Measurements from ENCODE around the gene ANAPC5. TPM values are rescaled to one million over a fixed set of nuclear protein-coding genes. Genes with fewer than 3 reads are reported as not detected.
"Not testable (repeated sequence)": the region's sequence is repeated elsewhere in the genome, so short reads cannot be mapped to it uniquely, and the experiment has no call there.

The ANAPC5 gene
- total and polyA plus RNA-seq, 2 donors from 2014 or later: 84.3 to 85.1 TPM

DNA sequence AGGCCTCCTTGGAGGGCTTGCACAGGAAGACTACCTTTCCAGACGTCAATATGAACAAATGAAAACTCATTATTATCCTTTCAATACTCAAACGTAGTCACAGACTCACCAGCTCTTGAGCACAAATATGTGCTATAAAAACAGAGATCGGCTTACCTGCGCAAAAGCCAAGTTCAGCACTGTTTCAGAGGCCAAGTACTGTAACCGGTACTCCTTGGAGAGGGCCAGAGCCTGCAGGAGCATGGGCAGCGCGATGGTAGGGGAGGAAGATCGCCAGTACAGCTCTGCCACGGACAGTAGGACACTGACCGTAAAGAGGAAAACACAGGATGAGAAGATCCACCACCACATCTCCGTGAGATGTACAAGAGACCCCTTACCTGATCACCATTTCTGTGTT lies 34.1 kb downstream of the ANAPC5 start:
- no peak for FAIRE-seq
- Histone ChIP-seq H3K4me1 (ENCODE audit: control insufficient read depth in 2 of 3, insufficient read depth in 2 of 3, low read depth in 1 of 3, low read length in 3 of 3) (no peaks in the 10 kb centered on the region), H3K9me3 (ENCODE audit: control insufficient read depth in 2 of 3, insufficient read depth in 1 of 3, low read length in 3 of 3) (no peaks in the 10 kb centered on the region), H3K4me3 (ENCODE audit: low read length in 3 of 3) (no peak overlapping the region), H3K27me3 (ENCODE audit: control insufficient read depth, insufficient read depth, low read length) (no peaks in the 10 kb centered on the region), H3K27ac (ENCODE audit: low read depth in 2 of 2, low read length in 2 of 2) (no peak overlapping the region), H3K9ac (ENCODE audit: low read length in 3 of 3) (no peak overlapping the region), H3K36me3 (ENCODE audit: control insufficient read depth in 2 of 3, insufficient read depth in 3 of 3, low read length in 3 of 3) (peaks cover 2 to 19% (median 10%) of the 10 kb centered on the region in 3 donors)
- TF ChIP-seq, protein P1, sequence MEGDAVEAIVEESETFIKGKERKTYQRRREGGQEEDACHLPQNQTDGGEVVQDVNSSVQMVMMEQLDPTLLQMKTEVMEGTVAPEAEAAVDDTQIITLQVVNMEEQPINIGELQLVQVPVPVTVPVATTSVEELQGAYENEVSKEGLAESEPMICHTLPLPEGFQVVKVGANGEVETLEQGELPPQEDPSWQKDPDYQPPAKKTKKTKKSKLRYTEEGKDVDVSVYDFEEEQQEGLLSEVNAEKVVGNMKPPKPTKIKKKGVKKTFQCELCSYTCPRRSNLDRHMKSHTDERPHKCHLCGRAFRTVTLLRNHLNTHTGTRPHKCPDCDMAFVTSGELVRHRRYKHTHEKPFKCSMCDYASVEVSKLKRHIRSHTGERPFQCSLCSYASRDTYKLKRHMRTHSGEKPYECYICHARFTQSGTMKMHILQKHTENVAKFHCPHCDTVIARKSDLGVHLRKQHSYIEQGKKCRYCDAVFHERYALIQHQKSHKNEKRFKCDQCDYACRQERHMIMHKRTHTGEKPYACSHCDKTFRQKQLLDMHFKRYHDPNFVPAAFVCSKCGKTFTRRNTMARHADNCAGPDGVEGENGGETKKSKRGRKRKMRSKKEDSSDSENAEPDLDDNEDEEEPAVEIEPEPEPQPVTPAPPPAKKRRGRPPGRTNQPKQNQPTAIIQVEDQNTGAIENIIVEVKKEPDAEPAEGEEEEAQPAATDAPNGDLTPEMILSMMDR (IDR thresholded peaks at IDR 0.05; ENCODE audit: borderline replicate concordance, extremely low read depth, insufficient read depth): no peak
- intact Hi-C loops (cut with DNase I): no loop called here
- DNase-seq: no peak

GRCh38 chr12:121314431-121314830 lies 37.8 kb downstream of the ANAPC5 start:
- no peak for DNase-seq
- no peak for FAIRE-seq
- TF ChIP-seq, protein P1 (IDR thresholded peaks at IDR 0.05; ENCODE audit: borderline replicate concordance, extremely low read depth, insufficient read depth): no peak
- H3K9ac ChIP-seq (ENCODE audit: low read length in 3 of 3): no peak overlapping the region
- no peaks in the 10 kb centered on the region for H3K4me1 ChIP-seq (ENCODE audit: control insufficient read depth in 2 of 3, insufficient read depth in 2 of 3, low read depth in 1 of 3, low read length in 3 of 3)
- intact Hi-C loops (cut with DNase I): no loop called here
- H3K36me3 ChIP-seq (ENCODE audit: control insufficient read depth in 2 of 3, insufficient read depth in 3 of 3, low read length in 3 of 3): peaks cover 2 to 16% (median 7%) of the 10 kb centered on the region in 3 donors
- no peaks in the 10 kb centered on the region for H3K27me3 ChIP-seq (ENCODE audit: control insufficient read depth, insufficient read depth, low read length)
- H3K27ac ChIP-seq (ENCODE audit: low read depth in 2 of 2, low read length in 2 of 2): no peak overlapping the region
- no peaks in the 10 kb centered on the region for H3K9me3 ChIP-seq (ENCODE audit: control insufficient read depth in 2 of 3, insufficient read depth in 1 of 3, low read length in 3 of 3)
- H3K4me3 ChIP-seq (ENCODE audit: low read length in 3 of 3): no peak overlapping the region

- H3K9me3 ChIP-seq (ENCODE audit: control insufficient read depth in 2 of 3, insufficient read depth in 1 of 3, low read length in 3 of 3); FAIRE-seq; DNase-seq; H3K27me3 ChIP-seq (ENCODE audit: control insufficient read depth, insufficient read depth, low read length); intact Hi-C loops (cut with DNase I); H3K27ac ChIP-seq (ENCODE audit: low read depth in 2 of 2, low read length in 2 of 2); H3K9ac ChIP-seq (ENCODE audit: low read length in 3 of 3); H3K4me1 ChIP-seq (ENCODE audit: control insufficient read depth in 2 of 3, insufficient read depth in 2 of 3, low read depth in 1 of 3, low read length in 3 of 3); H3K4me3 ChIP-seq (ENCODE audit: low read length in 3 of 3): not testable (repeated sequence)
- peaks cover 0 to 12% (median 7%) of the 10 kb centered on the region in 3 donors for H3K36me3 ChIP-seq (ENCODE audit: control insufficient read depth in 2 of 3, insufficient read depth in 3 of 3, low read length in 3 of 3)
Measured at GRCh38 chr12:121310231-121310630, 42.0 kb downstream of the ANAPC5 start.

DNA sequence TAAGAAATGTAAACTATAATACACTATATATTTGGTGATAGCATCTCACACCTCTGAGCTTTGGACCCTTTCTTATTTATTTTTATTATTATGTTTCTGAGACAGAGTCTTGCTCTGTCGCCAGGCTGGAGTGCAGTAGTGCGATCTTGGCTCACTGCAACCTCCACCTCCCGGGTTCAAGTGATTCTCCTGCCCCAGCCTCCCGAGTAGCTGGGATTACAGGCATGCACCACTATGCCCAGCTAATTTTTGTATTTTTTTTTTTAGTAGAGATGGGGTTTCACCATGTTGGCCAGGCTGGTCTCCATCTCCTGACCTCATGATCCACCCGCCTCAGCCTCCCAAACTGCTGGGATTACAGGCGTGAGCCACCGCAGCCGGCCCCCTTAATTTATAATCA lies 44.8 kb downstream of the ANAPC5 start:
- H3K9me3 ChIP-seq (ENCODE audit: control insufficient read depth in 2 of 3, insufficient read depth in 1 of 3, low read length in 3 of 3); FAIRE-seq; H3K27ac ChIP-seq (ENCODE audit: low read depth in 2 of 2, low read length in 2 of 2); H3K27me3 ChIP-seq (ENCODE audit: control insufficient read depth, insufficient read depth, low read length); H3K9ac ChIP-seq (ENCODE audit: low read length in 3 of 3); DNase-seq; intact Hi-C loops (cut with DNase I); H3K4me3 ChIP-seq (ENCODE audit: low read length in 3 of 3); H3K4me1 ChIP-seq (ENCODE audit: control insufficient read depth in 2 of 3, insufficient read depth in 2 of 3, low read depth in 1 of 3, low read length in 3 of 3): not testable (repeated sequence)
- H3K36me3 ChIP-seq (ENCODE audit: control insufficient read depth in 2 of 3, insufficient read depth in 3 of 3, low read length in 3 of 3): peaks cover 0 to 12% (median 7%) of the 10 kb centered on the region in 3 donors

Data from kidney (tissue), 14 donors.